Erythroblast (primary cell): Measurements from ENCODE around the gene RETREG2.

Experiments
- GATA1 ChIP-seq: IDR thresholded peaks from 2 replicates; pipeline ENCODE4 v1.6.1; 2011; ENCODE audit warnings: low read depth, mild to moderate bottlenecking, control low read depth, low read length, moderate library complexity
- POLR2A ChIP-seq: IDR thresholded peaks from 2 replicates; pipeline ENCODE4 v1.6.1; 2011; ENCODE audit warnings: mild to moderate bottlenecking, low read length

- TF ChIP-seq POLR2A (no peak), GATA1 (no peak)
Observed at GRCh38 chr2:219142329-219142728, 35.7 kb upstream of the RETREG2 start.
